Gastroesophageal sphincter (tissue), 4 donors: ENCODE measurements around the gene DUSP12. TPM values are rescaled to one million over a fixed set of nuclear protein-coding genes. Genes with fewer than 3 reads are reported as not detected.

ENCODE experiments used
- ATAC-seq: fragments of 150-250 bp; one replicate; pipeline ENCODE4 v1.9.1; 2016; ENCODE audit warnings: mild to moderate bottlenecking, moderate library complexity
- H3K27ac ChIP-seq, 4 donors: fragments of 200-600 bp; sonication (generic) in 3 of 4; 1 replicate in 3 of 4; 2 replicates in 1 of 4; pipeline ENCODE4 v1.5.1; 2016 to 2019
- H3K27me3 ChIP-seq: fragments of 200-600 bp; sonication (generic); one replicate; pipeline ENCODE4 v1.5.1; 2019
- H3K36me3 ChIP-seq, 2 donors: fragments of 200-600 bp; sonication (generic); one replicate each; pipeline ENCODE4 v1.5.1; 2019; ENCODE audit warnings: control low read depth in 1 of 2
- H3K4me1 ChIP-seq, 3 donors: fragments of 200-600 bp; sonication (generic); 1 replicate in 2 of 3; 2 replicates in 1 of 3; pipeline ENCODE4 v1.5.1; 2016 to 2019; ENCODE audit warnings: control low read depth in 2 of 3
- H3K4me3 ChIP-seq, 2 donors: fragments of 200-600 bp; sonication (generic); one replicate each; pipeline ENCODE4 v1.5.1; 2019; ENCODE audit warnings: mild to moderate bottlenecking in 1 of 2, moderate library complexity in 1 of 2
- H3K9me3 ChIP-seq, 3 donors: fragments of 200-600 bp; sonication (generic); one replicate each; pipeline ENCODE4 v1.5.1; 2017 to 2019; ENCODE audit warnings: control low read depth in 2 of 3
- CTCF ChIP-seq, 4 experiments: fragments of 200-600 bp in 2 of 4; fragments of 450-650 bp in 2 of 4; sonication (generic) in 1 of 4; IDR thresholded peaks; one replicate each; pipeline ENCODE4 v1.5.1; 2017 to 2019; ENCODE audit warnings: antibody characterized with exemption in 4 of 4, mild to moderate bottlenecking in 2 of 4, moderate library complexity in 2 of 4
- EP300 ChIP-seq: sonication (generic); formaldehyde crosslinking; IDR thresholded peaks from one replicate; pipeline ENCODE4 v1.6.1; 2017; ENCODE audit warnings: antibody characterized with exemption, mild to moderate bottlenecking
- POLR2A ChIP-seq, 2 donors: fragments of 450-650 bp; IDR thresholded peaks; one replicate each; pipeline ENCODE4 v1.6.1; 2017; ENCODE audit warnings: antibody characterized with exemption in 2 of 2, mild to moderate bottlenecking in 2 of 2, moderate library complexity in 1 of 2
- POLR2AphosphoS5 ChIP-seq: sonication (generic); formaldehyde crosslinking; IDR thresholded peaks from one replicate; pipeline ENCODE4 v1.6.1; 2017; ENCODE audit warnings: antibody characterized with exemption
- WGBS, 2 donors: methylation state at CpG; one replicate each; pipeline ENCODE4 v1.1.5; 2018; ENCODE audit warnings: low coverage in 1 of 2; 5-methylcytosine and 5-hydroxymethylcytosine counted together
- total RNA-seq, 4 donors: library from RNA; depleted of rRNA; stranded (reverse); fragments of >200 nt; gene quantifications; one replicate each; pipeline ENCODE4 v1.1.0, GENCODE V29; 2016

DUSP12 gene
- total RNA-seq, 4 donors from 2014 or later = 16.8 to 31.8 (median 24.7) TPM

GRCh38 chr1:161770250-161770649 is 20.7 kb downstream of the DUSP12 start:
- H3K36me3 ChIP-seq = no peaks in the 10 kb centered on the region
- WGBS, 2 donors = 90 to 93% methylated on average over 3 of the region's 3 CpGs
- no peaks in the 10 kb centered on the region for H3K9me3 ChIP-seq
- H3K4me1 ChIP-seq = peaks cover 0 to 64% (median 14%) of the 10 kb centered on the region in 3 donors
- H3K27me3 ChIP-seq = no peaks in the 10 kb centered on the region
- H3K4me3 ChIP-seq = no peak overlapping the region
- no peak for TF ChIP-seq CTCF (IDR thresholded peaks at IDR 0.05)
- TF ChIP-seq EP300 = no peak
- H3K27ac ChIP-seq = no peak overlapping the region
- ATAC-seq = no peak

DNA sequence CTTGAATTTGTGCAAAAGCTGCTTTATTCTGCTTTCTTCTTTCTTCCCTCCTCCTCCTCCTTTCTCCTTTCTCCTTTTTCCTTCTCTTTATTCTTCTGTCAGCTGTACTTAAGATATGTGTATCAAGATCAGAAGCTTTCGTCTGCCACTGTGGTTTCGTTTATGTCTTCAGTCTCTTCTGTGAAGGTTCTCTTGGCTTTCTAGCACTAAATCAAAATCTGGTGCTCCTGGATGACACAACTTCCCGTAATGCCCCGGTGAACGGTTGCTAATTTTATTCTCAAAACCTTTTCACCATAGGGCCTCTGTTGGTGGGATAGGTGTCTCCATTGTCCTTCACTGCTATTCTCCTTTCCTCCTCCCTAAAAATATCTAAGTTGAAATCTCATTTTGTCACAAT is 21.6 kb downstream of the DUSP12 start:
- Histone ChIP-seq H3K27ac (no peak overlapping the region), H3K9me3 (no peaks in the 10 kb centered on the region), H3K27me3 (no peaks in the 10 kb centered on the region), H3K4me3 (no peak overlapping the region), H3K36me3 (no peaks in the 10 kb centered on the region), H3K4me1 (peaks cover 0 to 64% (median 14%) of the 10 kb centered on the region in 3 donors)
- 68 to 80% methylated on average over 1 to 5 of the region's 5 CpGs for WGBS, 2 donors
- TF ChIP-seq POLR2AphosphoS5 (no peak), CTCF (IDR thresholded peaks at IDR 0.05) (no peak), EP300 (no peak), POLR2A (IDR thresholded peaks at IDR 0.05) (no peak)
- no peak for ATAC-seq

DNA sequence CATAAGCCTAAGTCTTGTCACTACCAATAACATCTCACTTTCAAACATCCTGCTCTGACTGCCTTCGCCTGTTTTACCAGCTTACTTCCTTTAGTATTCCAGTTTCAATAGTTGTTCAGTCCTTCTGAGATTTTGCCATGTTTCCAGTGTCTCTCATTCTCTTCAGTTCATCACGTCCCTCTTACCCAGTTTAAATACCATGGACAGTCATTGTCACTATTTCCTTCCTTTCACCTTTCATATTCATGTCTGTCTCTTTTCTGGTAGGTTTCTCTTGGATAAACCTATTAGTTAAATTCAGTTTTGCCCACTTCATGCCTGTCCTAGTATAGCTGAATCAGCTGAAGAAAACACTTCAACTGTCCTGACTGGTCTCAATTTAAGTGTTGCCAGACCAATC is 22.4 kb downstream of the DUSP12 start:
- Histone ChIP-seq H3K27me3 (no peaks in the 10 kb centered on the region), H3K36me3 (no peaks in the 10 kb centered on the region), H3K4me3 (no peak overlapping the region), H3K4me1 (peaks cover 0 to 61% (median 14%) of the 10 kb centered on the region in 3 donors), H3K27ac (peak overlapping the region in 1 of 4 donors; percentile 9), H3K9me3 (no peaks in the 10 kb centered on the region)
- TF ChIP-seq CTCF (IDR thresholded peaks at IDR 0.05) (no peak), POLR2A (IDR thresholded peaks at IDR 0.05) (no peak), EP300 (no peak), POLR2AphosphoS5 (no peak)
- ATAC-seq = no peak
- 75 to 80% methylated on average over 2 of the region's 2 CpGs for WGBS, 2 donors

DNA sequence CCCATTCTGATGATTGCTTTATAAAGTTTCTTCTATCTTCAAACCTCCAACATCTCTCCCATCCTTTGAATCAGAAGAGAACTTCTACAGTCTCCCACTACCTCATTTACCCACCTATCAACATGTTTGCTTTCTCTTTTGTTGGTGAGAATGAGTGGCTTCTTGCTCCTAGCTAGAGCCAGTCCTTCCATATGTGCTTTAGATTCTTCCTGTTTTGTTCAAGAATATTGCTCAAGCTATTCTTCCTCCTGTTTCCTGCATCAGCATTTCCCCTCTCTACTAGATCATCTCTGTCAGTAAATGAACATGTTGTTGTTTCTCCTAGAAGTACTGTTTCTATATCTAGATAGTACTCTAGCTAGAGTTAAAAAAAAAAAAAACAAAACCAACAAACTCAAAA is 22.8 kb downstream of the DUSP12 start:
- Histone ChIP-seq H3K27ac (peak overlapping the region in 1 of 4 donors; percentile 9), H3K36me3 (no peaks in the 10 kb centered on the region), H3K4me3 (no peak overlapping the region), H3K4me1 (peaks cover 0 to 57% (median 11%) of the 10 kb centered on the region in 3 donors), H3K27me3 (no peaks in the 10 kb centered on the region), H3K9me3 (no peaks in the 10 kb centered on the region)
- peak; percentile 66 for ATAC-seq
- TF ChIP-seq POLR2A (IDR thresholded peaks at IDR 0.05) = no peak
- no peak for TF ChIP-seq EP300
- no peak for TF ChIP-seq CTCF (IDR thresholded peaks at IDR 0.05)
- no peak for TF ChIP-seq POLR2AphosphoS5

GRCh38 chr1:161773791-161774190 is 24.2 kb downstream of the DUSP12 start:
- TF ChIP-seq POLR2AphosphoS5 (no peak), POLR2A (IDR thresholded peaks at IDR 0.05) (no peak), CTCF (IDR thresholded peaks at IDR 0.05) (no peak), EP300 (no peak)
- H3K9me3 ChIP-seq = no peaks in the 10 kb centered on the region
- H3K4me3 ChIP-seq = no peak overlapping the region
- no peak overlapping the region for H3K27ac ChIP-seq
- no peaks in the 10 kb centered on the region for H3K27me3 ChIP-seq
- peaks cover 0 to 43% (median 4%) of the 10 kb centered on the region in 3 donors for H3K4me1 ChIP-seq
- WGBS, 2 donors = 59 to 68% methylated on average over 4 of the region's 4 CpGs
- peaks cover 0 to 4% of the 10 kb centered on the region in 2 donors for H3K36me3 ChIP-seq
- no peak for ATAC-seq
